Measurements from ENCODE around the gene CATSPER4. TPM values are rescaled to one million over a fixed set of nuclear protein-coding genes. Genes with fewer than 3 reads are reported as not detected.
"Not testable (repeated sequence)": the region's sequence is repeated elsewhere in the genome, so short reads cannot be mapped to it uniquely, and the experiment has no call there.

The CATSPER4 gene
- total RNA-seq, 1 experiment from 2014 or later = not detected

- no peak for DNase-seq (ENCODE audit: low spot score)
These were observed 1.3 kb downstream of the CATSPER4 start for GRCh38 chr1:26191739-26192138.

- no peak for DNase-seq (ENCODE audit: low spot score)
These were observed 5.4 kb downstream of the CATSPER4 start for GRCh38 chr1:26195805-26196204.

GRCh38 chr1:26197301-26197700 is 6.9 kb downstream of the CATSPER4 start:
- no peak for DNase-seq (ENCODE audit: low spot score)

- no peak for DNase-seq (ENCODE audit: low spot score)
These were observed 7.4 kb downstream of the CATSPER4 start for GRCh38 chr1:26197813-26198212.

- no peak for DNase-seq (ENCODE audit: low spot score)
These were observed 10.0 kb downstream of the CATSPER4 start for GRCh38 chr1:26200413-26200812.

GRCh38 chr1:26203642-26204318 is 13.4 kb downstream of the CATSPER4 start:
- DNase-seq (ENCODE audit: low spot score) = no peak

- no peak for DNase-seq (ENCODE audit: low spot score)
These were observed 19.9 kb downstream of the CATSPER4 start for GRCh38 chr1:26210147-26210870.

- DNase-seq (ENCODE audit: low spot score) = no peak
These were observed 22.3 kb downstream of the CATSPER4 start for GRCh38 chr1:26212726-26213125.

- DNase-seq (ENCODE audit: low spot score) = no peak
These were observed 23.0 kb downstream of the CATSPER4 start for GRCh38 chr1:26213335-26213905.

- DNase-seq (ENCODE audit: low spot score) = no peak
These were observed 24.8 kb downstream of the CATSPER4 start for GRCh38 chr1:26215246-26215645.

- no peak for DNase-seq (ENCODE audit: low spot score)
These were observed 28.6 kb downstream of the CATSPER4 start for GRCh38 chr1:26218906-26219494.

- DNase-seq (ENCODE audit: low spot score) = no peak
These were observed 30.0 kb downstream of the CATSPER4 start for GRCh38 chr1:26220199-26220912.

GRCh38 chr1:26221094-26221493 is 30.7 kb downstream of the CATSPER4 start:
- no peak for DNase-seq (ENCODE audit: low spot score)

- no peak for DNase-seq (ENCODE audit: low spot score)
These were observed 34.2 kb downstream of the CATSPER4 start for GRCh38 chr1:26224606-26225005.

- no peak for DNase-seq (ENCODE audit: low spot score)
These were observed 34.8 kb downstream of the CATSPER4 start for GRCh38 chr1:26225033-26225831.

GRCh38 chr1:26230682-26231081 is 40.3 kb downstream of the CATSPER4 start:
- not testable (repeated sequence) for DNase-seq (ENCODE audit: low spot score)

- DNase-seq (ENCODE audit: low spot score) = peak; percentile 98
These were observed 43.7 kb downstream of the CATSPER4 start, which contains the start of gene CEP85 for GRCh38 chr1:26233903-26234643. TSS of gene CEP85 (plus strand) at chr1:26234200. CDS start at chr1:26239784, 5,584 bp downstream.

GRCh38 chr1:26234644-26235370 is 44.4 kb downstream of the CATSPER4 start:
- peak; percentile 67 for DNase-seq (ENCODE audit: low spot score)

- DNase-seq (ENCODE audit: low spot score) = peak; percentile 33
These were observed 47.0 kb downstream of the CATSPER4 start for GRCh38 chr1:26237230-26237966.
